SW480 (cell line): ENCODE data around the gene ASTN1.

ENCODE experiments used
- DNase-seq: peaks from one replicate; pipeline ENCODE4 v3.0.0-alpha.2; 2016; ENCODE audit warnings: low spot score

ASTN1 gene

GRCh38 chr1:176837708-176838107 is 326.8 kb downstream of the ASTN1 start:
- no peak for DNase-seq

- no peak for DNase-seq
Measured at GRCh38 chr1:176831150-176831549, 333.4 kb downstream of the ASTN1 start.

- no peak for DNase-seq
Measured at GRCh38 chr1:176829261-176829660, 335.3 kb downstream of the ASTN1 start.

- no peak for DNase-seq
Measured at GRCh38 chr1:176826265-176826664, 338.2 kb downstream of the ASTN1 start.

- DNase-seq: no peak
Measured at GRCh38 chr1:176820391-176821031, 344.0 kb downstream of the ASTN1 start.

GRCh38 chr1:176816232-176816631 is 348.3 kb downstream of the ASTN1 start:
- no peak for DNase-seq

GRCh38 chr1:176815621-176816020 is 348.9 kb downstream of the ASTN1 start:
- no peak for DNase-seq

- no peak for DNase-seq
Measured at GRCh38 chr1:176811511-176812288, 352.8 kb downstream of the ASTN1 start.

GRCh38 chr1:176809292-176809691 is 355.2 kb downstream of the ASTN1 start:
- DNase-seq: no peak
